ENCODE data around the gene KRT82. TPM values are rescaled to one million over a fixed set of nuclear protein-coding genes. Genes with fewer than 3 reads are reported as not detected.

Gene KRT82
- total RNA-seq, 2 experiments from 2014 or later = not detected

DNA sequence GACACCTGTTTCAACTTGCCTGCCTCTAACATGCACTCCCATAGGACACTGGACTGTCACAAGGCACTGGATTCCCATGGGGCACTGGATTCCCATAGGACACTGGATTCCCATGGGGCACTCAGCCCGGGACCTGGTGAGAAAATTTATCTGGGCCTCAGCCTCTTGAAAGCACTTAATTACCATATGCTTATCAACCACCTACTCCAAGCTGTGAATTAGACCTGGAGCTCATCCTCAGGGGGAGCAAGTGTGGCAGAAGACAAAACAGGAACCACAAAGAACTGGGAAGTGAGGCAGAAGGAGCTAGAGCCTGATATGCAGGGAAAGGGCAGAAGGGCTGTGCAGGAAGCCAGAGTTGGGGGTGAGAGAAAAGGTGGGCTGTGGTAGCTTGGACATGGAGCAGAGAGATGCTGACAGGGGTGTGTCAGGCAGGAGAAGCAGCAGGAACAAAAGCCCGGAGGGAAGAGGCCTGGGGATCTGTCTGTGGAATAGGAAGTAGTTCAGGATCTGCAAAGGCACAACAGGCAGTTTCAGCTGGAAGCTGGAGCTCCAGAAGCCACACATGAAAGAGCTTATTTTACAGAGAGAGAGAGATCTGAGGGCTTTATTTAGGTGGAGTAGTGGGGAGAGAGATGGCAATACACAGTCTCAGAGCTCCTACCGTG lies 3.1 kb downstream of the KRT82 start:
- ChIA-PET CTCF (ENCODE audit: unreplicated experiment) (no interaction called here), POLR2A (no interaction called here)
- Histone ChIP-seq H3K27ac (ENCODE audit: low read depth, low read length, poor library complexity, severe bottlenecking) (no peak overlapping the region), H3K9me3 (ENCODE audit: low read length) (no peaks in the 10 kb centered on the region), H3K9me2 (ENCODE audit: insufficient read depth, low read length) (no peaks in the 10 kb centered on the region), H4K20me1 (ENCODE audit: insufficient read depth, low read length) (no peaks in the 10 kb centered on the region), H3K4me2 (ENCODE audit: low read length) (no peak overlapping the region), H2AFZ (ENCODE audit: low read length) (no peak overlapping the region), H3K79me2 (ENCODE audit: insufficient read depth, low read depth, low read length) (no peaks in the 10 kb centered on the region), H3K4me3 (ENCODE audit: low read depth, low read length, poor library complexity, severe bottlenecking) (no peak overlapping the region), H3K36me3 (ENCODE audit: insufficient read depth, low read length) (no peaks in the 10 kb centered on the region), H3K4me1 (ENCODE audit: insufficient read depth, low read length, poor library complexity, severe bottlenecking) (no peaks in the 10 kb centered on the region)
- intact Hi-C loops (cut with micrococcal nuclease; ENCODE audit: unreplicated experiment) = no loop called here
- no peak for TF ChIP-seq CTCF (conservative IDR thresholded peaks at IDR 0.05; ENCODE audit: low read length)
- no peak for TF ChIP-seq EZH2phosphoT487 (IDR thresholded peaks at IDR 0.05; ENCODE audit: borderline replicate concordance, low read depth, low read length)
- no TSS peak for BruUV-seq (replicated peaks)
- DNase-seq (ENCODE audit: low spot score) = no peak

DNA sequence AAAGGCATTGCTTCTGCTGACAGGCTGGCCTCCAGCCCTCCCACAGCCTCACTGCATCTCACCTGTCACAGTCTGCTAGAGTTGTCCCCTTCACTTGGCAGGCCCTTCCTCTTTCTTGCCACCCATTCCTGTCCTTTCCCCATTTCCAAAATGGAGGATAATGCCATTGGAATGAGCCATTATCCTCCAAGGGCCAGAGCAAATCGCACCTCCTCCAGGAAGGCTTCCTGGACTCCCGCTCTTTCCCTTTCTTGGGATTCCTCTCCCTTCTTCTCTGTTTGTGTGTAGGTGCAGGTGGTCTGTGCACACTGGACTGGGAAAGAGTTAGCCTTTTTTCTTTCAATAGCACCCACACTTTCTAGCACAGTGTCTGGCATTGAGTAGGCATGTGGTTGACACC lies 3.8 kb downstream of the KRT82 start:
- Histone ChIP-seq H3K79me2 (ENCODE audit: insufficient read depth, low read depth, low read length) (no peaks in the 10 kb centered on the region), H3K4me2 (ENCODE audit: low read length) (no peak overlapping the region), H3K9me2 (ENCODE audit: insufficient read depth, low read length) (no peaks in the 10 kb centered on the region), H3K9me3 (ENCODE audit: low read length) (no peaks in the 10 kb centered on the region), H4K20me1 (ENCODE audit: insufficient read depth, low read length) (no peaks in the 10 kb centered on the region), H3K4me1 (ENCODE audit: insufficient read depth, low read length, poor library complexity, severe bottlenecking) (no peaks in the 10 kb centered on the region), H3K27ac (ENCODE audit: low read depth, low read length, poor library complexity, severe bottlenecking) (no peak overlapping the region), H3K36me3 (ENCODE audit: insufficient read depth, low read length) (no peaks in the 10 kb centered on the region), H2AFZ (ENCODE audit: low read length) (no peak overlapping the region), H3K4me3 (ENCODE audit: low read depth, low read length, poor library complexity, severe bottlenecking) (no peak overlapping the region)
- CTCF ChIA-PET (ENCODE audit: unreplicated experiment) = no interaction called here
- BruUV-seq (replicated peaks) = no TSS peak
- DNase-seq (ENCODE audit: low spot score) = no peak
- POLR2A ChIA-PET = no interaction called here
- TF ChIP-seq CTCF (conservative IDR thresholded peaks at IDR 0.05; ENCODE audit: low read length) = no peak
- TF ChIP-seq EZH2phosphoT487 (IDR thresholded peaks at IDR 0.05; ENCODE audit: borderline replicate concordance, low read depth, low read length) = no peak
- intact Hi-C loops (cut with micrococcal nuclease; ENCODE audit: unreplicated experiment) = no loop called here

DNA sequence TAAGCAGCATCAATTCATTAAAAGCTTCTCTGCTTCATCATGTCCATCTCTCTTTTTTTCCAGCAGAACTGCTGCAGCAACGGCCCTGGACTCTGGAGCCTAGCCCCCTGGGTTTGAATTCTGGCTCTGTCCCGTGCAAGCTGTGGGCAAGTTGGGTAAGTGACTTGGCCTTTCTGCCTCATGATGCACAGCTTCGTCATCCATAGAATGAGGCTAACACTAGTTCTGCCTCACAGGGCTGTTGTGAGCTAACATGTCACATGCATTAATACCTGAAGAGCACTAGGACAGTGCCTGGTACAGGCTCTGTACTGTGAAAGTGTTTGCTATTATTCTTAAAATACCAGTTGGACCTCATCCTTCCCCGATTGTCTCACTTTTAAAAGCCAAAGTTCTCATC lies 4.2 kb downstream of the KRT82 start:
- H3K79me2 ChIP-seq (ENCODE audit: insufficient read depth, low read depth, low read length) = no peaks in the 10 kb centered on the region
- ChIA-PET CTCF (ENCODE audit: unreplicated experiment) (no interaction called here), POLR2A (interaction anchor here (1.4 kb wide), 1 partner anchor 12 kb away, joined by 3 read pairs; no protein-coding TSS in a partner anchor)
- H3K4me3 ChIP-seq (ENCODE audit: low read depth, low read length, poor library complexity, severe bottlenecking) = no peak overlapping the region
- no peaks in the 10 kb centered on the region for H3K9me2 ChIP-seq (ENCODE audit: insufficient read depth, low read length)
- no peak overlapping the region for H3K4me2 ChIP-seq (ENCODE audit: low read length)
- no peak overlapping the region for H3K27ac ChIP-seq (ENCODE audit: low read depth, low read length, poor library complexity, severe bottlenecking)
- no peaks in the 10 kb centered on the region for H3K36me3 ChIP-seq (ENCODE audit: insufficient read depth, low read length)
- DNase-seq (ENCODE audit: low spot score) = no peak
- intact Hi-C loops (cut with micrococcal nuclease; ENCODE audit: unreplicated experiment) = no loop called here
- no peak overlapping the region for H2AFZ ChIP-seq (ENCODE audit: low read length)
- BruUV-seq (replicated peaks) = no TSS peak
- no peak for TF ChIP-seq EZH2phosphoT487 (IDR thresholded peaks at IDR 0.05; ENCODE audit: borderline replicate concordance, low read depth, low read length)
- H4K20me1 ChIP-seq (ENCODE audit: insufficient read depth, low read length) = no peaks in the 10 kb centered on the region
- no peaks in the 10 kb centered on the region for H3K4me1 ChIP-seq (ENCODE audit: insufficient read depth, low read length, poor library complexity, severe bottlenecking)
- H3K9me3 ChIP-seq (ENCODE audit: low read length) = no peaks in the 10 kb centered on the region
